DOHH2 (cell line): Measurements from ENCODE around the gene RFX6.

Source experiments
- CTCF ChIP-seq: fragments of 200-600 bp; sonication (generic); IDR thresholded peaks from one replicate; pipeline ENCODE4 v1.5.1; 2014; ENCODE audit warnings: antibody characterized with exemption, mild to moderate bottlenecking, low read depth, low read length; ENCODE audit not compliant: poor library complexity, severe bottlenecking
- EZH2phosphoT487 ChIP-seq: fragments of 200-600 bp; sonication (generic); IDR thresholded peaks from 2 replicates; pipeline ENCODE4 v1.6.1; 2017; ENCODE audit warnings: borderline replicate concordance, mild to moderate bottlenecking, antibody characterized with exemption, low read length, moderate library complexity, mixed read lengths

- TF ChIP-seq CTCF (no peak), EZH2phosphoT487 (no peak)
These were observed 935 bp upstream of the RFX6 start for GRCh38 chr6:116876107-116876506.
